MM.1S (cell line): ENCODE data around the gene BICC1.

Experiments used
- DNase-seq: peaks from one replicate; pipeline ENCODE4 v3.0.0-alpha.2; 2015
- H2AFZ ChIP-seq: fragments of 300-600 bp; sonication (generic); 2 replicates; pipeline ENCODE4 v1.6.0; 2016; ENCODE audit warnings: antibody characterized with exemption, low read length
- H3F3A ChIP-seq: fragments of 300-600 bp; sonication (generic); 2 replicates; pipeline ENCODE4 v1.6.1; 2016; ENCODE audit warnings: mild to moderate bottlenecking, antibody characterized with exemption, low read length, moderate library complexity, mixed read lengths; ENCODE audit not compliant: insufficient read depth
- H3K27ac ChIP-seq: fragments of 300-600 bp; sonication (generic); 2 replicates; pipeline ENCODE4 v1.5.1; 2016; ENCODE audit warnings: mild to moderate bottlenecking, low read length
- H3K27me3 ChIP-seq: fragments of 300-600 bp; sonication (generic); replicated peaks from 2 replicates; pipeline ENCODE4 v1.6.0; 2016; ENCODE audit warnings: low read length; ENCODE audit not compliant: insufficient read depth
- H3K36me3 ChIP-seq: fragments of 300-600 bp; sonication (generic); replicated peaks from 2 replicates; pipeline ENCODE4 v1.6.1; 2016; ENCODE audit warnings: mild to moderate bottlenecking, low read length, mixed read lengths; ENCODE audit not compliant: insufficient read depth
- H3K4me1 ChIP-seq: fragments of 300-600 bp; sonication (generic); 2 replicates; pipeline ENCODE4 v1.6.1; 2016; ENCODE audit warnings: low read length, mixed read lengths
- H3K4me2 ChIP-seq: fragments of 300-600 bp; sonication (generic); 2 replicates; pipeline ENCODE4 v1.6.0; 2016; ENCODE audit warnings: low read depth, low read length
- H3K4me3 ChIP-seq: fragments of 300-600 bp; sonication (generic); 2 replicates; pipeline ENCODE4 v1.5.1; 2016; ENCODE audit warnings: low read length, mixed read lengths
- H3K79me2 ChIP-seq: fragments of 300-600 bp; sonication (generic); 2 replicates; pipeline ENCODE4 v1.6.1; 2016; ENCODE audit warnings: mixed run types, low read length, mixed read lengths
- H3K9ac ChIP-seq: fragments of 300-600 bp; sonication (generic); 2 replicates; pipeline ENCODE4 v1.6.1; 2016; ENCODE audit warnings: low read length, mixed read lengths
- H3K9me2 ChIP-seq: fragments of 300-600 bp; sonication (generic); replicated peaks from 2 replicates; pipeline ENCODE4 v1.6.1; 2016; ENCODE audit warnings: mild to moderate bottlenecking, low read length, mixed read lengths; ENCODE audit not compliant: insufficient read depth
- H3K9me3 ChIP-seq: fragments of 300-600 bp; sonication (generic); replicated peaks from 2 replicates; pipeline ENCODE4 v1.6.1; 2016; ENCODE audit warnings: mild to moderate bottlenecking, low read length, mixed read lengths; ENCODE audit not compliant: insufficient read depth
- H4K20me1 ChIP-seq: fragments of 300-600 bp; sonication (generic); 2 replicates; pipeline ENCODE4 v1.6.1; 2016; ENCODE audit warnings: mild to moderate bottlenecking, low read length, moderate library complexity, mixed read lengths; ENCODE audit not compliant: insufficient read depth
- EZH2 ChIP-seq: fragments of 300-600 bp; sonication (generic); optimal IDR thresholded peaks from 2 replicates; pipeline ENCODE3; 2017; ENCODE audit warnings: low read depth, mild to moderate bottlenecking, antibody characterized with exemption, low read length, mixed read lengths
- EZH2phosphoT487 ChIP-seq: fragments of 300-600 bp; sonication (generic); IDR thresholded peaks from 2 replicates; pipeline ENCODE4 v1.6.1; 2018; ENCODE audit warnings: antibody characterized with exemption, low read length
- TF ChIP-seq, protein P1 (sequence below): fragments of 300-600 bp; sonication (generic); IDR thresholded peaks from 2 replicates; pipeline ENCODE4 v1.5.1; 2016; ENCODE audit warnings: antibody characterized with exemption, low read length, mixed read lengths

The BICC1 gene

DNA sequence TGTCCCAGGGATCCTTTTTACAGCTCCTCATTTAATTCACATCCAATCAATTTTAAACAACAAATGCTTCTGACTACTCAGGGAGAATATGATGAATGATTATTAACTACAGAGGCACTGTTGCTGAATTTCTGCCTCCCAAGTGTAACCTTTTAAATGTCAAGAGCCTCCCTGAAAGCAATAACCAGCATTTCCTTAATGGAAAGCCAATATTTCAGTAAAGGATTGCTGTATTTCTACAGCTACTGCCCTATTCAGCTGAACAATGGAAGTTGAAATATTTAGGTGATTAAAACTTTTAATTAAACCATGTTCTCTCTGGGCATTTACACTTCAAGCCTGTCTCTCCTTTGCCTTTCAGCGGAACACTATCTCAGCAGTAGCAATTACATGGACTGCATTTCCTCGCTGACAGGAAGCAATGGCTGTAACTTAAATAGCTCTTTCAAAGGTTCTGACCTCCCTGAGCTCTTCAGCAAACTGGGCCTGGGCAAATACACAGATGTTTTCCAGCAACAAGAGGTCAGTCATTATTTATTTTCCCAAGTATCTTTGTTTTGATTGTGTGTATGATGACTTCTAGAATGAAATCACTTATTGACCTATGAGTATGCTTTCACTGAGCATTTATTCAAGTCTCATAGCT is 304.7 kb downstream of the BICC1 start:
- TF ChIP-seq EZH2 (no peak), EZH2phosphoT487 (no peak)
- TF ChIP-seq, protein P1, sequence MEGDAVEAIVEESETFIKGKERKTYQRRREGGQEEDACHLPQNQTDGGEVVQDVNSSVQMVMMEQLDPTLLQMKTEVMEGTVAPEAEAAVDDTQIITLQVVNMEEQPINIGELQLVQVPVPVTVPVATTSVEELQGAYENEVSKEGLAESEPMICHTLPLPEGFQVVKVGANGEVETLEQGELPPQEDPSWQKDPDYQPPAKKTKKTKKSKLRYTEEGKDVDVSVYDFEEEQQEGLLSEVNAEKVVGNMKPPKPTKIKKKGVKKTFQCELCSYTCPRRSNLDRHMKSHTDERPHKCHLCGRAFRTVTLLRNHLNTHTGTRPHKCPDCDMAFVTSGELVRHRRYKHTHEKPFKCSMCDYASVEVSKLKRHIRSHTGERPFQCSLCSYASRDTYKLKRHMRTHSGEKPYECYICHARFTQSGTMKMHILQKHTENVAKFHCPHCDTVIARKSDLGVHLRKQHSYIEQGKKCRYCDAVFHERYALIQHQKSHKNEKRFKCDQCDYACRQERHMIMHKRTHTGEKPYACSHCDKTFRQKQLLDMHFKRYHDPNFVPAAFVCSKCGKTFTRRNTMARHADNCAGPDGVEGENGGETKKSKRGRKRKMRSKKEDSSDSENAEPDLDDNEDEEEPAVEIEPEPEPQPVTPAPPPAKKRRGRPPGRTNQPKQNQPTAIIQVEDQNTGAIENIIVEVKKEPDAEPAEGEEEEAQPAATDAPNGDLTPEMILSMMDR = no peak
- Histone ChIP-seq H3K4me1 (no peaks in the 10 kb centered on the region), H3K9ac (no peak overlapping the region), H3K27ac (no peak overlapping the region), H3K9me3 (no peaks in the 10 kb centered on the region), H2AFZ (no peak overlapping the region), H3K27me3 (no peaks in the 10 kb centered on the region), H3K9me2 (no peaks in the 10 kb centered on the region), H3K4me3 (no peak overlapping the region), H4K20me1 (no peaks in the 10 kb centered on the region), H3F3A (no peaks in the 10 kb centered on the region), H3K4me2 (no peak overlapping the region), H3K36me3 (no peaks in the 10 kb centered on the region), H3K79me2 (no peaks in the 10 kb centered on the region)
- no peak for DNase-seq

DNA sequence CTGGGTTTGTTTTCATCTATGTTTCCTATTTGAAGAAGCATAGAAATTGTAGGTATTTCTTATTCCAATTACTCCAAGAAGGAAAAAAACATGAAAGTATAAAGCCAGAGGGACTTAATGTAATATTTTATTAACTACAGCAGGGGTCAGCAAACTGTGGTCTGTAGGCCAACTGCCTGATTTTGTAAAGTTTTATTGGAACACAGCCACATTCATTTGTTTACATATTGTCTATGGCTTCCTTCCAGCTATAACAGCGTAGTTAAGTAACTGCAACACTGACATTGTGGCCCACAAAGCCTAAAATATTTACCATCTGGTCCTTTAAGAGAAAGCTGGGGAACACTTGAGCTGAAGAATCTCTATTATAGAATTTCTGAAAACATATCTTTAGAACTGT is 306.2 kb downstream of the BICC1 start:
- no peak overlapping the region for H3K9ac ChIP-seq
- H3K36me3 ChIP-seq = no peaks in the 10 kb centered on the region
- H3K9me2 ChIP-seq = no peaks in the 10 kb centered on the region
- no peaks in the 10 kb centered on the region for H3K4me1 ChIP-seq
- no peak overlapping the region for H3K4me2 ChIP-seq
- no peaks in the 10 kb centered on the region for H3K9me3 ChIP-seq
- H3K79me2 ChIP-seq = no peaks in the 10 kb centered on the region
- no peak for DNase-seq
- H3K27ac ChIP-seq = no peak overlapping the region
- no peaks in the 10 kb centered on the region for H3F3A ChIP-seq
- no peak overlapping the region for H2AFZ ChIP-seq
- H3K4me3 ChIP-seq = no peak overlapping the region
- H4K20me1 ChIP-seq = no peaks in the 10 kb centered on the region
- no peaks in the 10 kb centered on the region for H3K27me3 ChIP-seq
- TF ChIP-seq EZH2phosphoT487 (no peak), EZH2 (no peak)
- TF ChIP-seq, protein P1 = no peak

DNA sequence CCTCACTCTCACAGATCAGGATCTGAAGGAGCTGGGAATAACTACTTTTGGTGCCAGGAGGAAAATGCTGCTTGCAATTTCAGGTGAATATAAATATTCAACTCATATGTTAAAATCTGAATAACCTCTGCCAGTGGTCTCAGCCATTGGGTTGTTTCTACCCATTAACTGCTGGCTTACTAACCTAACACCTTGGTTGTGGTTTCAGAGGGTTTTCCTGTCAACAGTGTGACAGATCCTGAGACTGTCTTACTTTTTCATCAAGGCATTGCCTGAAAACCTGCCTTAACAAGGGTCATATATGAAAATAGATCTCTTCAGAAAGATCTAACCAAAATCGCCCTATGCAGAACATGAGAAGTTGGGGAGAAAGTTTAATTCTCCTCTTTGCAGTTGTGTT is 307.7 kb downstream of the BICC1 start:
- no peak for DNase-seq
- H3K9me2 ChIP-seq = no peaks in the 10 kb centered on the region
- H3K4me1 ChIP-seq = no peaks in the 10 kb centered on the region
- no peaks in the 10 kb centered on the region for H3F3A ChIP-seq
- TF ChIP-seq, protein P1 = no peak
- TF ChIP-seq EZH2phosphoT487 (no peak), EZH2 (no peak)
- no peak overlapping the region for H3K27ac ChIP-seq
- no peaks in the 10 kb centered on the region for H4K20me1 ChIP-seq
- no peaks in the 10 kb centered on the region for H3K9me3 ChIP-seq
- no peak overlapping the region for H3K9ac ChIP-seq
- no peak overlapping the region for H3K4me2 ChIP-seq
- no peaks in the 10 kb centered on the region for H3K79me2 ChIP-seq
- H3K27me3 ChIP-seq = no peaks in the 10 kb centered on the region
- H2AFZ ChIP-seq = no peak overlapping the region
- H3K4me3 ChIP-seq = no peak overlapping the region
- H3K36me3 ChIP-seq = no peaks in the 10 kb centered on the region
